ENCODE data around the gene TMEM25. TPM values are rescaled to one million over a fixed set of nuclear protein-coding genes. Genes with fewer than 3 reads are reported as not detected.

The TMEM25 gene
- total RNA-seq, 4 donors from 2014 or later, result 7.0 to 18.0 (median 15.3) TPM

DNA sequence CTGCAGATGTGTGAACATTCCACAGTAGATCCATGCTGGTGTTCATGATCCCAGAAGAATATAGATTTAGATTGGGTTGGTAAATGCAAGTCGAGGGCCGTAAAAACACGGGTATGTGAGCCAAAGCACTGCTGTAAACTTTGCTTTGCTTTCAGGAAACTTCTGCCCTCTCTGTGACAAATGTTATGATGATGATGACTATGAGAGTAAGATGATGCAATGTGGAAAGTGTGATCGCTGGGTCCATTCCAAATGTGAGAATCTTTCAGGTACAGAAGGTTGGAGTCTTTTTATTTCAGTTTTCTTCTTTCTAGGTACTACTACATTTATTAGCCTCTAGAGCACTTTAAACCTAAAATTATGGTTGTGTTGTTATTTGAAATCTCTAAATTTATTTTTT is 40.0 kb upstream of the TMEM25 start:
- H3K4me3 ChIP-seq, result no peak overlapping the region
- peaks cover 0 to 100% (median 39%) of the 10 kb centered on the region in 3 donors for H3K36me3 ChIP-seq
- no peak overlapping the region for H3K27ac ChIP-seq
- WGBS, 2 donors, result 75 to 88% methylated on average over 4 of the region's 4 CpGs
- intact Hi-C loops (cut with DNase I), result loop anchor here (10.0 kb wide), 1 partner anchor 186 kb away; the partner anchor contains the start of gene CD3E
- no peaks in the 10 kb centered on the region for H3K4me1 ChIP-seq
- no peaks in the 10 kb centered on the region for H3K9me3 ChIP-seq
- no peak for TF ChIP-seq POLR2A (IDR thresholded peaks at IDR 0.05)
- TF ChIP-seq, protein P1, sequence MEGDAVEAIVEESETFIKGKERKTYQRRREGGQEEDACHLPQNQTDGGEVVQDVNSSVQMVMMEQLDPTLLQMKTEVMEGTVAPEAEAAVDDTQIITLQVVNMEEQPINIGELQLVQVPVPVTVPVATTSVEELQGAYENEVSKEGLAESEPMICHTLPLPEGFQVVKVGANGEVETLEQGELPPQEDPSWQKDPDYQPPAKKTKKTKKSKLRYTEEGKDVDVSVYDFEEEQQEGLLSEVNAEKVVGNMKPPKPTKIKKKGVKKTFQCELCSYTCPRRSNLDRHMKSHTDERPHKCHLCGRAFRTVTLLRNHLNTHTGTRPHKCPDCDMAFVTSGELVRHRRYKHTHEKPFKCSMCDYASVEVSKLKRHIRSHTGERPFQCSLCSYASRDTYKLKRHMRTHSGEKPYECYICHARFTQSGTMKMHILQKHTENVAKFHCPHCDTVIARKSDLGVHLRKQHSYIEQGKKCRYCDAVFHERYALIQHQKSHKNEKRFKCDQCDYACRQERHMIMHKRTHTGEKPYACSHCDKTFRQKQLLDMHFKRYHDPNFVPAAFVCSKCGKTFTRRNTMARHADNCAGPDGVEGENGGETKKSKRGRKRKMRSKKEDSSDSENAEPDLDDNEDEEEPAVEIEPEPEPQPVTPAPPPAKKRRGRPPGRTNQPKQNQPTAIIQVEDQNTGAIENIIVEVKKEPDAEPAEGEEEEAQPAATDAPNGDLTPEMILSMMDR (IDR thresholded peaks at IDR 0.05), result no peak
- DNase-seq, result no peak
- H3K27me3 ChIP-seq, result no peaks in the 10 kb centered on the region

DNA sequence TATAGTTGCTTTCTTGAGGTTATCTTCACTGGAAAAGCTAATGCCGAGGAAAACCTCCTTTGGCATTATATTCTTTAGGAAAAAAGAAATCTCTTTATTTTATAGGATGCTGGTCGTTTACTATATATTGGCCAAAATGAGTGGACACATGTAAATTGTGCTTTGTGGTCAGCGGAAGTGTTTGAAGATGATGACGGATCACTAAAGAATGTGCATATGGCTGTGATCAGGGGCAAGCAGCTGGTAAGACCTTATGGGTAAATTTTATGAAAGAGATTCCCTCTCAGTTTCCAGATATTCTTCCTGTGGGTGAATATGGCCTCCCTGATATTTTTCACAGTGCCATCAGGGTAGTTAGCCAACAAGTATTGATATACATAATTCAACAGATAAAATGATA is 33.2 kb upstream of the TMEM25 start:
- intact Hi-C loops (cut with DNase I), result loop anchor here (10.0 kb wide), 1 partner anchor 193 kb away; the partner anchor contains the start of gene CD3E
- H3K4me1 ChIP-seq, result no peaks in the 10 kb centered on the region
- peaks cover 8 to 100% (median 61%) of the 10 kb centered on the region in 3 donors for H3K36me3 ChIP-seq
- no peaks in the 10 kb centered on the region for H3K27me3 ChIP-seq
- TF ChIP-seq, protein P1 (IDR thresholded peaks at IDR 0.05), result no peak
- no peak for TF ChIP-seq POLR2A (IDR thresholded peaks at IDR 0.05)
- no peak overlapping the region for H3K27ac ChIP-seq
- no peak for DNase-seq
- WGBS, 2 donors, result 80 to 84% methylated on average over 4 of the region's 4 CpGs
- no peak overlapping the region for H3K4me3 ChIP-seq
- no peaks in the 10 kb centered on the region for H3K9me3 ChIP-seq

DNA sequence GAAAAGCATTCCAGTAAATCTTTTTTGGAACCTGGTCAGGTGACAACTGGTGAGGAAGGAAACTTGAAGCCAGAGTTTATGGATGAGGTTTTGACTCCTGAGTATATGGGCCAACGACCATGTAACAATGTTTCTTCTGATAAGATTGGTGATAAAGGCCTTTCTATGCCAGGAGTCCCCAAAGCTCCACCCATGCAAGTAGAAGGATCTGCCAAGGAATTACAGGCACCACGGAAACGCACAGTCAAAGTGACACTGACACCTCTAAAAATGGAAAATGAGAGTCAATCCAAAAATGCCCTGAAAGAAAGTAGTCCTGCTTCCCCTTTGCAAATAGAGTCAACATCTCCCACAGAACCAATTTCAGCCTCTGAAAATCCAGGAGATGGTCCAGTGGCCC is 27.8 kb upstream of the TMEM25 start:
- no peak for DNase-seq
- TF ChIP-seq, protein P1 (IDR thresholded peaks at IDR 0.05), result no peak
- TF ChIP-seq POLR2A (IDR thresholded peaks at IDR 0.05), result no peak
- H3K36me3 ChIP-seq, result peaks cover 37 to 100% (median 75%) of the 10 kb centered on the region in 3 donors
- H3K4me3 ChIP-seq, result no peak overlapping the region
- H3K27ac ChIP-seq, result no peak overlapping the region
- H3K9me3 ChIP-seq, result no peaks in the 10 kb centered on the region
- 67 to 86% methylated on average over 3 of the region's 3 CpGs for WGBS, 2 donors
- no peaks in the 10 kb centered on the region for H3K4me1 ChIP-seq
- no peaks in the 10 kb centered on the region for H3K27me3 ChIP-seq
- intact Hi-C loops (cut with DNase I), result no loop called here

DNA sequence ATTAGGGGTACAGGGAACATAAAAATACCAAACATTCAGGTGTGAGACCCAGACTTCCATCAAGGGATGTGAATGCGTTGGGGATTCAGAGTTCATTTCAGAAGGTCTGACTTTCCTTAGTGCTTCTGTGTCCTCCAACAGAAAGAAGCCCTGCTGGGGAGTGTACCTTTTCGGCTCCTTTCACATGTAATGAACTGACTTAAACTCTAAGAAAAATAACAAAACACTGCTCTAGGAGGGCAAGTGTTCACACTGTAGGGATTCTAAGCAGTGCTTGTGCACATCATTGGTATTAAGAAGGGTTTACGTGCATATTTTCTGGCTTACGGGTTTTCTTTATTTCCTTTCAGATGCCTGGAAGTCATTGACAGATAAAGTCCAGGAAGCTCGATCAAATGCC is 19.4 kb upstream of the TMEM25 start:
- intact Hi-C loops (cut with DNase I), result no loop called here
- H3K27me3 ChIP-seq, result no peaks in the 10 kb centered on the region
- H3K27ac ChIP-seq, result no peak overlapping the region
- TF ChIP-seq, protein P1 (IDR thresholded peaks at IDR 0.05), result no peak
- no peak overlapping the region for H3K4me3 ChIP-seq
- no peak for DNase-seq
- H3K36me3 ChIP-seq, result peaks cover 12 to 100% (median 57%) of the 10 kb centered on the region in 3 donors
- H3K4me1 ChIP-seq, result no peaks in the 10 kb centered on the region
- WGBS, 2 donors, result 85 to 94% methylated on average over 5 of the region's 5 CpGs
- H3K9me3 ChIP-seq, result no peaks in the 10 kb centered on the region

DNA sequence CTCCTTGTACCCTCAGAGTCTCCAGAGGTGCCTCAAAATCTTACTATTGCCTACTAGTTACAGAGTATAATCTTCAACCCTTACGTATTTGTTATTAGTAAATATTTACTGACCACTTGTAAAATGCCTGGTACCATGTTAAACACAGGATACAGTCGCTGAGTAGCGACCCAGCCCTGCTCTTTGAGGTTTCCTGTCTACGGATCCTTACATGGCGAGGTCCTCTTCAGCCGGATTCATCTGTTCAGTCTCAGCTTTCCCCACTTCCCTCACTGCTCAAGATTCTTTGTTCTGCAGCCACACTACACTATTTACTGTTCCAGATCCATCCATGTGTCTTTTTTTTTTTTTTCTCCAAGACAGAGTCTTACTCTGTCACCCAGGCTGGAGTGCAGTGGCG is 16.9 kb upstream of the TMEM25 start:
- no peak for DNase-seq
- Histone ChIP-seq H3K36me3 (peaks cover 4 to 100% (median 47%) of the 10 kb centered on the region in 3 donors), H3K4me3 (no peak overlapping the region), H3K27me3 (no peaks in the 10 kb centered on the region), H3K9me3 (no peaks in the 10 kb centered on the region), H3K4me1 (no peaks in the 10 kb centered on the region), H3K27ac (no peak overlapping the region)
- TF ChIP-seq, protein P1 (IDR thresholded peaks at IDR 0.05), result no peak
- no peak for TF ChIP-seq POLR2A (IDR thresholded peaks at IDR 0.05)
- intact Hi-C loops (cut with DNase I), result no loop called here
- 77 to 84% methylated on average over 7 of the region's 7 CpGs for WGBS, 2 donors
